Uterus (tissue), 4 donors: Measurements from ENCODE around the gene ABI3BP. TPM values are rescaled to one million over a fixed set of nuclear protein-coding genes. Genes with fewer than 3 reads are reported as not detected.

Experiments
- DNase-seq, 2 donors: peaks; one replicate each; pipeline ENCODE4 v3.0.0-alpha.2; 2019 to 2020
- H3K27ac ChIP-seq, 2 donors: fragments of 200-600 bp; sonication (generic); 1 replicate in 1 of 2; 2 replicates in 1 of 2; pipeline ENCODE4 v1.5.1; 2016 to 2018
- H3K27me3 ChIP-seq, 2 donors: fragments of 200-600 bp; sonication (generic); one replicate each; pipeline ENCODE4 v1.5.1; 2018 to 2019; ENCODE audit warnings: control low read depth in 1 of 2
- H3K36me3 ChIP-seq, 2 donors: fragments of 200-600 bp; sonication (generic); one replicate each; pipeline ENCODE4 v1.5.1; 2019; ENCODE audit warnings: control low read depth in 1 of 2
- H3K4me1 ChIP-seq, 2 donors: fragments of 200-600 bp; sonication (generic); one replicate each; pipeline ENCODE4 v1.5.1; 2018 to 2019; ENCODE audit warnings: control low read depth in 1 of 2
- H3K4me3 ChIP-seq, 2 donors: fragments of 200-600 bp; sonication (generic); 1 replicate in 1 of 2; 2 replicates in 1 of 2; pipeline ENCODE4 v1.5.1; 2018 to 2019; ENCODE audit warnings: mild to moderate bottlenecking in 1 of 2
- H3K9me3 ChIP-seq, 2 donors: fragments of 200-600 bp; sonication (generic); one replicate each; pipeline ENCODE4 v1.5.1; 2019; ENCODE audit warnings: control low read depth in 1 of 2
- CTCF ChIP-seq, 4 experiments: fragments of 200-600 bp in 2 of 4; fragments of 450-650 bp in 2 of 4; sonication (generic) in 2 of 4; IDR thresholded peaks; one replicate each; pipeline ENCODE4 v1.5.1; 2016 to 2019; ENCODE audit warnings: antibody characterized with exemption in 4 of 4, mild to moderate bottlenecking in 2 of 4, moderate library complexity in 1 of 4
- POLR2A ChIP-seq, 2 donors: fragments of 450-650 bp; IDR thresholded peaks; one replicate each; pipeline ENCODE4 v1.6.1; 2016; ENCODE audit warnings: antibody characterized with exemption in 2 of 2, mild to moderate bottlenecking in 1 of 2, moderate library complexity in 1 of 2
- intact Hi-C: fragments of 100-400 bp; cut with DNase I; formaldehyde crosslinking; loops from one replicate; pipeline ENCODE4 v1.15.1; 2023; ENCODE audit warnings: low total_unique reads
- total RNA-seq, 4 donors: library from RNA; depleted of rRNA in 3 of 4; stranded (reverse); fragments of >200 nt in 3 of 4; gene quantifications; one replicate each; pipeline versions ENCODE4 v1.1.0 to v1.2.4, GENCODE V29; 2014 to 2023
- donor health status: DM: yes; HTN: yes; CAD: no.

Gene ABI3BP
- total RNA-seq, 4 donors from 2014 or later = 38.8 to 156 (median 89.2) TPM

- TF ChIP-seq CTCF (IDR thresholded peaks at IDR 0.05) (no peak), POLR2A (IDR thresholded peaks at IDR 0.05) (no peak)
- no peak overlapping the region for H3K27ac ChIP-seq
- intact Hi-C loops = no loop called here
- H3K27me3 ChIP-seq = no peaks in the 10 kb centered on the region
- no peak overlapping the region for H3K4me3 ChIP-seq
- no peaks in the 10 kb centered on the region for H3K4me1 ChIP-seq
- no peak for DNase-seq
- H3K36me3 ChIP-seq = no peaks in the 10 kb centered on the region
- no peaks in the 10 kb centered on the region for H3K9me3 ChIP-seq
These were observed 22.7 kb downstream of the ABI3BP start for GRCh38 chr3:100970477-100970990.

GRCh38 chr3:100968932-100969906, 24.0 kb downstream of the ABI3BP start:
- H3K27ac ChIP-seq = no peak overlapping the region
- no peak for TF ChIP-seq POLR2A (IDR thresholded peaks at IDR 0.05)
- no peak for TF ChIP-seq CTCF (IDR thresholded peaks at IDR 0.05)
- H3K4me1 ChIP-seq = no peaks in the 10 kb centered on the region
- intact Hi-C loops = no loop called here
- H3K4me3 ChIP-seq = no peak overlapping the region
- no peak for DNase-seq
- H3K27me3 ChIP-seq = no peaks in the 10 kb centered on the region
- no peaks in the 10 kb centered on the region for H3K9me3 ChIP-seq
- no peaks in the 10 kb centered on the region for H3K36me3 ChIP-seq

GRCh38 chr3:100966807-100967206, 26.4 kb downstream of the ABI3BP start:
- Histone ChIP-seq H3K27ac (no peak overlapping the region), H3K36me3 (no peaks in the 10 kb centered on the region), H3K4me3 (no peak overlapping the region), H3K9me3 (no peaks in the 10 kb centered on the region), H3K27me3 (no peaks in the 10 kb centered on the region), H3K4me1 (no peaks in the 10 kb centered on the region)
- TF ChIP-seq POLR2A (IDR thresholded peaks at IDR 0.05) = no peak
- TF ChIP-seq CTCF (IDR thresholded peaks at IDR 0.05) = no peak
- intact Hi-C loops = no loop called here
- DNase-seq = no peak

- Histone ChIP-seq H3K4me3 (no peak overlapping the region), H3K4me1 (no peaks in the 10 kb centered on the region), H3K27me3 (no peaks in the 10 kb centered on the region), H3K36me3 (no peaks in the 10 kb centered on the region), H3K9me3 (no peaks in the 10 kb centered on the region), H3K27ac (peak overlapping the region in 1 of 2 donors; percentile 6)
- TF ChIP-seq POLR2A (IDR thresholded peaks at IDR 0.05) (no peak), CTCF (IDR thresholded peaks at IDR 0.05) (no peak)
- no peak for DNase-seq
- intact Hi-C loops = no loop called here
These were observed 27.2 kb downstream of the ABI3BP start for GRCh38 chr3:100966049-100966491.

GRCh38 chr3:100963041-100963440, 30.2 kb downstream of the ABI3BP start:
- peaks cover 0 to 5% of the 10 kb centered on the region in 2 donors for H3K9me3 ChIP-seq
- no peaks in the 10 kb centered on the region for H3K4me1 ChIP-seq
- no peaks in the 10 kb centered on the region for H3K27me3 ChIP-seq
- DNase-seq = no peak
- no peak overlapping the region for H3K27ac ChIP-seq
- TF ChIP-seq POLR2A (IDR thresholded peaks at IDR 0.05) = no peak
- no peak for TF ChIP-seq CTCF (IDR thresholded peaks at IDR 0.05)
- no peak overlapping the region for H3K4me3 ChIP-seq
- no peaks in the 10 kb centered on the region for H3K36me3 ChIP-seq
- intact Hi-C loops = no loop called here
